CD14-positive monocyte (primary cell): ENCODE data around the gene RNU6-7. TPM values are rescaled to one million over a fixed set of nuclear protein-coding genes. Genes with fewer than 3 reads are reported as not detected.

ENCODE experiments used
- DNase-seq, 3 donors: peaks; one replicate each; pipeline ENCODE4 v3.0.0-alpha.2; 2011 to 2022
- H2AFZ ChIP-seq: 2 replicates; pipeline ENCODE4 v1.6.0; 2012; ENCODE audit warnings: mild to moderate bottlenecking, low read depth, low read length, inconsistent platforms; ENCODE audit not compliant: insufficient read depth, poor library complexity, severe bottlenecking
- H3K27ac ChIP-seq, 2 donors: 1 replicate in 1 of 2; 2 replicates in 1 of 2; pipeline ENCODE4 v1.5.1; 2012 to 2013; ENCODE audit warnings: low read length in 2 of 2, control low read depth in 1 of 2, inconsistent platforms in 1 of 2, low read depth in 1 of 2, mild to moderate bottlenecking in 1 of 2
- H3K27me3 ChIP-seq, 2 donors: one replicate each; pipeline versions ENCODE4 v1.6.0 to v1.6.1; 2011 to 2013; ENCODE audit warnings: low read length in 2 of 2; ENCODE audit not compliant: control insufficient read depth in 2 of 2, insufficient read depth in 2 of 2
- H3K36me3 ChIP-seq, 2 donors: replicated peaks in 1 of 2; 1 replicate in 1 of 2; 2 replicates in 1 of 2; pipeline versions ENCODE4 v1.5.1 to v1.6.1; 2012 to 2013; ENCODE audit warnings: low read length in 2 of 2, control low read depth in 1 of 2, inconsistent platforms in 1 of 2, mild to moderate bottlenecking in 1 of 2; ENCODE audit not compliant: insufficient read depth in 2 of 2, control insufficient read depth in 1 of 2
- H3K4me1 ChIP-seq, 2 donors: 1 replicate in 1 of 2; 2 replicates in 1 of 2; pipeline versions ENCODE4 v1.5.1 to v1.6.1; 2012 to 2013; ENCODE audit warnings: low read length in 2 of 2, control low read depth in 1 of 2, inconsistent platforms in 1 of 2, mild to moderate bottlenecking in 1 of 2, moderate library complexity in 1 of 2; ENCODE audit not compliant: insufficient read depth in 2 of 2, control insufficient read depth in 1 of 2
- H3K4me2 ChIP-seq: replicated peaks from 2 replicates; pipeline ENCODE3; 2012; ENCODE audit warnings: low read length, moderate library complexity, mild to moderate bottlenecking; ENCODE audit not compliant: poor library complexity, severe bottlenecking; ENCODE audit errors: extremely low read depth
- H3K4me3 ChIP-seq, 3 experiments: fragments of 200-600 bp in 1 of 3; sonication (generic) in 1 of 3; replicated peaks in 1 of 3; 1 replicate in 2 of 3; 2 replicates in 1 of 3; pipeline ENCODE4 v1.5.1; 2011 to 2013; ENCODE audit warnings: low read length in 3 of 3, mild to moderate bottlenecking in 3 of 3, control low read depth in 2 of 3, low read depth in 2 of 3, inconsistent platforms in 1 of 3, moderate library complexity in 1 of 3
- H3K79me2 ChIP-seq: 2 replicates; pipeline ENCODE4 v1.6.0; 2012; ENCODE audit warnings: mild to moderate bottlenecking, control low read depth, inconsistent platforms, low read length, moderate library complexity; ENCODE audit not compliant: insufficient read depth
- H3K9ac ChIP-seq: 2 replicates; pipeline ENCODE4 v1.6.0; 2017; ENCODE audit warnings: low read length, mild to moderate bottlenecking; ENCODE audit not compliant: insufficient read depth, poor library complexity, severe bottlenecking
- H3K9me3 ChIP-seq, 2 donors: replicated peaks in 1 of 2; 1 replicate in 1 of 2; 2 replicates in 1 of 2; pipeline versions ENCODE4 v1.5.1 to v1.6.1; 2012 to 2013; ENCODE audit warnings: low read length in 2 of 2, control low read depth in 1 of 2; ENCODE audit not compliant: control insufficient read depth in 1 of 2, insufficient read depth in 1 of 2
- H4K20me1 ChIP-seq: 2 replicates; pipeline ENCODE4 v1.6.0; 2012; ENCODE audit warnings: mild to moderate bottlenecking, low read length, control low read depth, moderate library complexity; ENCODE audit not compliant: insufficient read depth
- H3K27ac Mint-ChIP-seq, 7 donors: one replicate each; pipeline ENCODE4 v1.8.0; 2020; ENCODE audit warnings: mild to moderate bottlenecking in 7 of 7, mixed read lengths in 7 of 7, moderate library complexity in 6 of 7, inconsistent platforms in 2 of 7
- H3K27me3 Mint-ChIP-seq, 3 donors: one replicate each; pipeline ENCODE4 v1.8.0; 2021 to 2022; ENCODE audit warnings: low read depth in 3 of 3, mild to moderate bottlenecking in 3 of 3, mixed read lengths in 3 of 3, moderate library complexity in 3 of 3, inconsistent platforms in 1 of 3
- H3K36me3 Mint-ChIP-seq, 2 donors: one replicate each; pipeline ENCODE4 v1.8.0; 2020; ENCODE audit warnings: mixed read lengths in 2 of 2, inconsistent platforms in 1 of 2, mild to moderate bottlenecking in 1 of 2
- H3K4me1 Mint-ChIP-seq: one replicate; pipeline ENCODE4 v1.8.0; 2020; ENCODE audit warnings: mild to moderate bottlenecking, mixed read lengths
- H3K4me3 Mint-ChIP-seq, 2 donors: one replicate each; pipeline ENCODE4 v1.8.0; 2020; ENCODE audit warnings: mild to moderate bottlenecking in 2 of 2, mixed read lengths in 2 of 2, moderate library complexity in 1 of 2
- H3K9me3 Mint-ChIP-seq, 7 donors: one replicate each; pipeline ENCODE4 v1.8.0; 2020 to 2022; ENCODE audit warnings: mixed read lengths in 7 of 7, mild to moderate bottlenecking in 6 of 7, moderate library complexity in 6 of 7, inconsistent platforms in 2 of 7
- CTCF ChIP-seq: fragments of 200-600 bp; IDR thresholded peaks from one replicate; pipeline ENCODE4 v1.8.0; 2022; ENCODE audit warnings: antibody characterized with exemption, mild to moderate bottlenecking
- WGBS: methylation state at CpG from one replicate; pipeline ENCODE4 v1.1.5; 2013; ENCODE audit warnings: missing lambda C conversion rate; ENCODE audit not compliant: insufficient coverage; 5-methylcytosine and 5-hydroxymethylcytosine counted together
- intact Hi-C, 2 donors: fragments of 100-400 bp; cut with micrococcal nuclease; formaldehyde crosslinking; loops; one replicate each; pipeline versions ENCODE4 v1.15.0 to v1.15.1; 2023
- polyA plus RNA-seq, 3 donors: library from polyadenylated mRNA; depleted of rRNA in 1 of 3; unstranded in 2 of 3; stranded (reverse) in 1 of 3; fragments of 300-500 nt in 2 of 3; fragments of >200 nt in 1 of 3; fragmentation: Illumina TruSeq in 2 of 3; gene quantifications; 1 replicate in 2 of 3; 2 replicates in 1 of 3; pipeline ENCODE4 v1.2.3, GENCODE V29; 2012 to 2021
- small RNA-seq: library from RNA; depleted of rRNA; stranded (forward); fragments of <200 nt; gene quantifications from one replicate; pipeline ENCODE3, GENCODE V24; 2012; ENCODE audit warnings: low read depth; ENCODE audit not compliant: insufficient read length

RNU6-7 gene
- polyA plus RNA-seq, 3 donors, result not detected

- no peaks in the 10 kb centered on the region for H4K20me1 ChIP-seq
- H3K36me3 Mint-ChIP-seq, result no peaks in the 10 kb centered on the region
- no peak overlapping the region for H3K9ac ChIP-seq
- no peak overlapping the region for H2AFZ ChIP-seq
- no peaks in the 10 kb centered on the region for H3K36me3 ChIP-seq
- no peak overlapping the region for H3K27ac ChIP-seq
- no peaks in the 10 kb centered on the region for H3K4me1 Mint-ChIP-seq
- no peaks in the 10 kb centered on the region for H3K27me3 ChIP-seq
- TF ChIP-seq CTCF, result no peak
- WGBS, result no CpG with 5 or more reads among the region's 4 CpGs
- H3K9me3 Mint-ChIP-seq, result no peaks in the 10 kb centered on the region
- H3K4me3 ChIP-seq, result no peak overlapping the region
- H3K9me3 ChIP-seq, result no peaks in the 10 kb centered on the region
- no peak overlapping the region for H3K4me3 Mint-ChIP-seq
- H3K79me2 ChIP-seq, result no peaks in the 10 kb centered on the region
- no peaks in the 10 kb centered on the region for H3K27me3 Mint-ChIP-seq
- intact Hi-C loops, result loop anchor here (5.0 to 10.0 kb wide), 4 partner anchors 179 to 747 kb away; no protein-coding TSS in a partner anchor
- H3K4me1 ChIP-seq, result no peaks in the 10 kb centered on the region
- DNase-seq, result no peak
- no peak overlapping the region for H3K4me2 ChIP-seq
- H3K27ac Mint-ChIP-seq, result no peak overlapping the region
Observed at GRCh38 chr14:32251530-32251929, 49.7 kb downstream of the RNU6-7 start.

Small RNA genes lying within 50 kb of the gene (small RNA-seq; reads per million reads assigned to genes)
- gene RNU6-7, result not detected
- 0.71 reads per million for gene RNU6-8

Other genes with a start within 250 kb of the RNU6-7 start
- 1 to 10 TPM; 2.5 to 6.3 (median 4.3) TPM for gene ARHGAP5, start 124.7 kb upstream of the RNU6-7 start, polyA plus RNA-seq
- gene RNU6-8, start 1.2 kb downstream of the RNU6-7 start, polyA plus RNA-seq, result not detected
- not detected for gene AKAP6, start 127.3 kb downstream of the RNU6-7 start, polyA plus RNA-seq